Activated CD4-positive, alpha-beta T cell treated with anti-CD3 and anti-CD28 coated beads, Interleukin-2, amount 10 ng/mL, durations not matched to agents 7 days and 5 days (primary cell): ENCODE data around the gene PATL1. TPM values are rescaled to one million over a fixed set of nuclear protein-coding genes. Genes with fewer than 3 reads are reported as not detected.

Source experiments
- CTCF ChIA-PET: fragments of 350-600 bp; sonication (Branson Sonifier 250); formaldehyde crosslinking; loops from one replicate; lab custom pipeline; 2021; ENCODE audit warnings: antibody characterized with exemption; lab: Charles Lee
- POLR2A ChIA-PET: fragments of 350-600 bp; sonication (Branson Sonifier 250); formaldehyde crosslinking; loops from one replicate; lab custom pipeline; 2021; ENCODE audit warnings: antibody characterized with exemption; lab: Charles Lee
- DNase-seq: peaks from one replicate; pipeline ENCODE4 v3.0.0-alpha.2; 2020
- H3K27ac Mint-ChIP-seq: one replicate; pipeline ENCODE4 v1.8.0; 2021; ENCODE audit warnings: mild to moderate bottlenecking, moderate library complexity, mixed read lengths
- H3K27me3 Mint-ChIP-seq: one replicate; pipeline ENCODE4 v1.8.0; 2021; ENCODE audit warnings: mixed read lengths
- H3K36me3 Mint-ChIP-seq: one replicate; pipeline ENCODE4 v1.8.0; 2021; ENCODE audit warnings: low read depth, mixed read lengths
- H3K4me1 Mint-ChIP-seq: one replicate; pipeline ENCODE4 v1.8.0; 2021; ENCODE audit warnings: mixed read lengths
- H3K4me3 Mint-ChIP-seq: one replicate; pipeline ENCODE4 v1.8.0; 2021; ENCODE audit warnings: mild to moderate bottlenecking, moderate library complexity, mixed read lengths
- H3K9me3 Mint-ChIP-seq: one replicate; pipeline ENCODE4 v1.8.0; 2021; ENCODE audit warnings: mixed read lengths
- microRNA-seq: library from miRNA; unstranded; fragments of <30 nt; microRNA quantifications from one replicate; pipeline ENCODE4 v1.2.0, GENCODE V29; 2021; ENCODE audit warnings: borderline microRNAs expressed, borderline replicate concordance
- total RNA-seq, 2 experiments: library from RNA; stranded (reverse); gene quantifications; one replicate each; pipeline ENCODE4 v1.2.3, GENCODE V29; 2021

Gene PATL1
- total RNA-seq, 2 experiments from 2014 or later: 47.2 to 59.6 TPM

DNA sequence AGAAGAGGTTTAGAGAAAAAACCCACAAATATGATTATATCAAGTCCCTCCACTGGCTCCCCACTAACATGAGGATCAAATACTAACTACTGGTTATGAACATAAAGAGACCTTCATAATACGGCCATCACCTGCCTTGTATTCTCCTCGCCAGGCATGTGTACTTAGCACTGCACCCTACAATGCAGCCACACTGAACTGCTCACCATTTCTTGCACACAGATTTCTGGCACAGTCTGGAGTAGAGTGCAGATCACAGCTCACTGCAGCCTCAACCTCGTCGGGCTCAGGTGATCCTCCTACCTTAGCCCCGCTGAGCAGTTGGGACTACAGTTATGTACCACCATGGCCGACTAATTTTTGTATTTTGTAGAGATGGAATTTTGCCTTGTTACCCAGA lies 66.4 kb downstream of the PATL1 start:
- Mint-ChIP-seq H3K27me3 (no peaks in the 10 kb centered on the region), H3K9me3 (no peaks in the 10 kb centered on the region), H3K4me3 (no peak overlapping the region), H3K36me3 (peaks cover 75% of the 10 kb centered on the region), H3K27ac (no peak overlapping the region), H3K4me1 (peaks cover 5% of the 10 kb centered on the region)
- ChIA-PET CTCF (interaction anchor here (0.7 kb wide), 1 partner anchor 10 kb away, joined by 3 read pairs; no protein-coding TSS in a partner anchor), POLR2A (interaction anchor here (0.5 kb wide), 1 partner anchor 1004 kb away, joined by 3 read pairs; no protein-coding TSS in a partner anchor)
- DNase-seq: no peak

DNA sequence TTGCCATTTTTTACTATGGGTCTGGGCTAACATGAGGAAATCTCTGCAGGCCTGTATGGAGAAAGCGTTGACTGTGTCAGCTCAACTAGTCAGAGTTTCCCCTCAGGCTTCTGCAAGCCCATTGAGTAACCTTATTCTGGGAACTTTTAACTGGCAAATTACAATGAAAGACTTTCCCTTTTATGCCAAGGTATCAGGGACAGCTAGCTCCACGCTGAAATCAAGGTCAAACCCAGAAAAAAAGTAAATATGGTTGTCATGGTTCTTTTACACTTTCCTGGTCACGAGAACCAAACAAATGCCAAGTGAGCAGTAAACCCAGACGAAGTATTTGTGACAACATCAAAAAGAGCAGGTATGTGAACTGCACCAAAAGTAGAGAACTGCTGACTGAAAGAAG lies 67.0 kb downstream of the PATL1 start:
- Mint-ChIP-seq H3K27ac (no peak overlapping the region), H3K4me1 (peaks cover 5% of the 10 kb centered on the region), H3K9me3 (no peaks in the 10 kb centered on the region), H3K36me3 (peaks cover 71% of the 10 kb centered on the region), H3K27me3 (no peaks in the 10 kb centered on the region), H3K4me3 (no peak overlapping the region)
- ChIA-PET CTCF (no interaction called here), POLR2A (no interaction called here)
- DNase-seq: no peak

DNA sequence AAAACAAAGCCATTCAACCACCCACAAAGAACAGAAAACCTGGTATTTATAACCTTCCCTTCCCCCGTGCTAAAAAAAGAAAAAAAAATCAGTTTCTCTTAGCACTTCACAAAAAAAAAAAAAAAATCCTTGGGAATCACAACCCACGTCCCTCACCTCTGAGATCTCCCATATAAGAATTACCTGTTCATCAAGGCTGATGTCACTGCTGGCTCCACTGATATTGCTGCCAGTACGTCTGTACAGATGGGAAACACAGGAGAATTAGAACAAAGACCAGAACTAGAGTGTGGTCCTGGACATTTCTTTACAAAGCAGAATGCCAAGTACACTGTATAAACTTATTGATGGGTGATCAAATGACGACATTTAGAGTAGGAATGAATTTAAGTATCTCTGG lies 68.2 kb downstream of the PATL1 start:
- POLR2A ChIA-PET: no interaction called here
- H3K4me1 Mint-ChIP-seq: peaks cover 6% of the 10 kb centered on the region
- H3K27me3 Mint-ChIP-seq: no peaks in the 10 kb centered on the region
- no peaks in the 10 kb centered on the region for H3K9me3 Mint-ChIP-seq
- no peak overlapping the region for H3K4me3 Mint-ChIP-seq
- peaks cover 70% of the 10 kb centered on the region for H3K36me3 Mint-ChIP-seq
- CTCF ChIA-PET: interaction anchor here (0.7 to 1.1 kb wide), 2 partner anchors 10 kb away, joined by 3 read pairs; no protein-coding TSS in a partner anchor
- no peak for DNase-seq
- H3K27ac Mint-ChIP-seq: no peak overlapping the region

DNA sequence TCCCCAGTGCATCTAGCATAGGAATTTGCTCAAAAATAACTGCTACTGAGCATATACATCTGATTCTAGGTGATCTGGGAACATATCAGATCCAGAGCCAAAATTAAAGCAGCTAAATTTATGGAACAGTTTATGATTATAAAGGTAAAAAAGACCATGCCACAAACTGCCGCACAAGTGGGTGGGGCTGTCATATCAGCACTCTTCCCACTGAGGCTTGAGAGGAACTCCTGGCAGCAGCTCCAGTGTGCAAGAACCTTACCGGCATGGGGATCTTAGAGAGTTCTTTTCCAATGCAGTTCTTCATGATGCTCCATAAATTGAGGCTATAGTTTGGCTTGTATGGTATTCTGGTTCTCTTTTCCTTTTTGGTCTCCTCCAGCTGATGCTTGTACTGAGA lies 68.6 kb downstream of the PATL1 start:
- no peaks in the 10 kb centered on the region for H3K27me3 Mint-ChIP-seq
- no peak overlapping the region for H3K4me3 Mint-ChIP-seq
- CTCF ChIA-PET: interaction anchor here (0.7 to 1.1 kb wide), 2 partner anchors 10 to 11 kb away, joined by 3 read pairs; no protein-coding TSS in a partner anchor
- H3K36me3 Mint-ChIP-seq: peaks cover 71% of the 10 kb centered on the region
- H3K27ac Mint-ChIP-seq: no peak overlapping the region
- H3K4me1 Mint-ChIP-seq: peaks cover 6% of the 10 kb centered on the region
- H3K9me3 Mint-ChIP-seq: no peaks in the 10 kb centered on the region
- POLR2A ChIA-PET: no interaction called here
- DNase-seq: no peak

DNA sequence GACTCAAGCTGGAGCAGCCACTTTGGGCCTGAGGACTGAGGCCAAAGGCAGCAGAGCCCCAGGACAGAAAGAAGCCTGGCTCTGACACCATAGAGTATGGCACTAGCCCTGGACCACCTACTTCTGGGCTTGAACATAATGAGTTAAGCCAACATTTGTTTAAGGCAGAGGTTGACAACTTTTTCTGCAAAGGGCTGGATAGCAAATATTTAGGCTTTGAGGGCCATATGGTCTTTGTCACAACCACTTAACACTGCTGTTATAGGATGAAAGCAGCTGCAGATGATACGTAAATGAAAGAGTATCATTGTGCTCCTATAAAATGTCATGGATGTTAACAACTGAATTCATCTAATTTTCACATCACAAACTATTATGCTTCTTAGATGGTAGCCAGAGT lies 69.9 kb downstream of the PATL1 start:
- Mint-ChIP-seq H3K27ac (no peak overlapping the region), H3K4me1 (peaks cover 5% of the 10 kb centered on the region), H3K36me3 (peaks cover 79% of the 10 kb centered on the region), H3K4me3 (no peak overlapping the region), H3K9me3 (no peaks in the 10 kb centered on the region), H3K27me3 (no peaks in the 10 kb centered on the region)
- CTCF ChIA-PET: interaction anchor here (2.0 kb wide), 1 partner anchor 10 kb away, joined by 7 read pairs; no protein-coding TSS in a partner anchor
- no peak for DNase-seq
- POLR2A ChIA-PET: no interaction called here

Small RNA genes lying within 50 kb of the gene (microRNA-seq; reads per million reads assigned to microRNA genes)
- gene MIR3162: not detected

Other genes with a start within 250 kb of the PATL1 start
- not detected for gene OR5A2, start 242.6 kb downstream of the PATL1 start, total RNA-seq
- gene OR5A1, start 232.6 kb downstream of the PATL1 start, total RNA-seq: not detected
- gene OR4D6, start 212.1 kb downstream of the PATL1 start, total RNA-seq: not detected
- not detected for gene OR4D10, start 195.7 kb downstream of the PATL1 start, total RNA-seq
- not detected for gene OR4D11, start 165.5 kb downstream of the PATL1 start, total RNA-seq
- gene OR4D9, start 157.5 kb downstream of the PATL1 start, total RNA-seq: not detected
- 10 to 100 TPM; 36.4 to 43.6 TPM for gene OSBP, start 53.3 kb downstream of the PATL1 start, total RNA-seq
- gene OR10V1, start 44.8 kb upstream of the PATL1 start, total RNA-seq: not detected
- gene STX3, start 86.3 kb upstream of the PATL1 start, total RNA-seq: 10 to 100 TPM; 39.6 to 42.0 TPM
- 10 to 100 TPM; 77.1 to 78.3 TPM for gene MRPL16, start 141.7 kb upstream of the PATL1 start, total RNA-seq
- not detected for gene CBLIF, start 176.5 kb upstream of the PATL1 start, total RNA-seq
- not detected for gene TCN1, start 197.4 kb upstream of the PATL1 start, total RNA-seq
- gene OOSP3, start 209.7 kb upstream of the PATL1 start, total RNA-seq: not detected